ENCODE measurements around the gene TRAF2.
A peak's percentile ranks its signal among the peaks of the same experiment; 100 is the strongest.
"Not testable (repeated sequence)": the region's sequence is repeated elsewhere in the genome, so short reads cannot be mapped to it uniquely, and the experiment has no call there.

Gene TRAF2

DNA sequence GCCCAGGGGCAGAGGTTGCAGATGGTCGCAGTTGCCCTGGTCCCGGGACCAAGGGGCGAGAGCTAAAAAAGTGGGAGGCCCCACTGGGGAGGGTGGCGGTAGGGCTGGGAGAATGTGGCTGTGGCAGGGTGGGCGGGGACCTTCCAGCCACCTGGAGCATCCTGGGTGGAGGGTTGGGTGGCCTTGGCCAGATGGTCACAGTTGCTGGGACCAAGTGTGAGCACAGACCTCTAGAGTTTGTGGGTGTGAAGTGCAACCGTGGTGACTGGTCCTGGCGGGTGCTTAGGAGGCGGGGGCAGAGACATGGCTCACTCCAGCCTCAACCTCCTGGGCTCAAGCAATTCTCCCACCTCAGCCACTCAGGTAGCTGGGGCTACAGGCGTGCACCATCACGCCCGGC, 5.7 kb upstream of the TRAF2 start:
- no peaks in the 10 kb centered on the region for H3K9me3 ChIP-seq (ENCODE audit: control insufficient read depth in 1 of 2, low read length in 2 of 2)
- H3K27me3 ChIP-seq (ENCODE audit: low read depth, low read length): no peaks in the 10 kb centered on the region
- no peak overlapping the region for H3K4me3 ChIP-seq (ENCODE audit: low read depth in 1 of 2, low read length in 2 of 2)
- no peak overlapping the region for H3K27ac ChIP-seq (ENCODE audit: low read length)
- H3K4me1 ChIP-seq (ENCODE audit: control insufficient read depth in 1 of 2, insufficient read depth in 2 of 2, low read length in 2 of 2): peaks cover 14 to 18% of the 10 kb centered on the region in 2 donors
- H3K36me3 ChIP-seq (ENCODE audit: control insufficient read depth in 1 of 2, insufficient read depth in 2 of 2, low read length in 2 of 2): no peaks in the 10 kb centered on the region

DNA sequence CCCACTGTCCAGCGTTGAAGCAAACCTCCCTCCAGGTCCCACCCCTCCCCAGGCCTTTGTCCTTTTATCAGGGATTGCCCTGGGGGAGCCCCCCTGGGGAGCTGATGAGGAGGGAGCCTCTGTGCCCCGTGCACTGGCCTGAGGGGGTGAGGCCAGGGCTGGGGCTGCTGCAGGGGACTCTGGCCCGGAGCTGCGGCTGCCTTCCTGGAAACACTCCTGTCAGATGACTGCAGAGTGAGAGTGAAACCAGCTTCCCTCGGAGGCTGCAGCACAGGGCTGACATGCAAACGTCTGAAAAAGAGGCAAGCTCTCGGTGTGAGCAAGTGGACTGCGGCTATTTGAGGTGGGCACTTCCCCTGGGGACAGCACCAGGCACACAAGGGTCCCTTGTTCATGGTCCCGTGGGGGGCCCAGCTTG, 4.6 kb upstream of the TRAF2 start:
- peak overlapping the region; percentile 75 for H3K27ac ChIP-seq (ENCODE audit: low read length)
- H3K4me1 ChIP-seq (ENCODE audit: control insufficient read depth in 1 of 2, insufficient read depth in 2 of 2, low read length in 2 of 2): peaks cover 14 to 21% of the 10 kb centered on the region in 2 donors
- no peaks in the 10 kb centered on the region for H3K9me3 ChIP-seq (ENCODE audit: control insufficient read depth in 1 of 2, low read length in 2 of 2)
- peak overlapping the region; percentile 37 to 45 for H3K4me3 ChIP-seq (ENCODE audit: low read depth in 1 of 2, low read length in 2 of 2)
- no peaks in the 10 kb centered on the region for H3K27me3 ChIP-seq (ENCODE audit: low read depth, low read length)
- H3K36me3 ChIP-seq (ENCODE audit: control insufficient read depth in 1 of 2, insufficient read depth in 2 of 2, low read length in 2 of 2): no peaks in the 10 kb centered on the region

DNA sequence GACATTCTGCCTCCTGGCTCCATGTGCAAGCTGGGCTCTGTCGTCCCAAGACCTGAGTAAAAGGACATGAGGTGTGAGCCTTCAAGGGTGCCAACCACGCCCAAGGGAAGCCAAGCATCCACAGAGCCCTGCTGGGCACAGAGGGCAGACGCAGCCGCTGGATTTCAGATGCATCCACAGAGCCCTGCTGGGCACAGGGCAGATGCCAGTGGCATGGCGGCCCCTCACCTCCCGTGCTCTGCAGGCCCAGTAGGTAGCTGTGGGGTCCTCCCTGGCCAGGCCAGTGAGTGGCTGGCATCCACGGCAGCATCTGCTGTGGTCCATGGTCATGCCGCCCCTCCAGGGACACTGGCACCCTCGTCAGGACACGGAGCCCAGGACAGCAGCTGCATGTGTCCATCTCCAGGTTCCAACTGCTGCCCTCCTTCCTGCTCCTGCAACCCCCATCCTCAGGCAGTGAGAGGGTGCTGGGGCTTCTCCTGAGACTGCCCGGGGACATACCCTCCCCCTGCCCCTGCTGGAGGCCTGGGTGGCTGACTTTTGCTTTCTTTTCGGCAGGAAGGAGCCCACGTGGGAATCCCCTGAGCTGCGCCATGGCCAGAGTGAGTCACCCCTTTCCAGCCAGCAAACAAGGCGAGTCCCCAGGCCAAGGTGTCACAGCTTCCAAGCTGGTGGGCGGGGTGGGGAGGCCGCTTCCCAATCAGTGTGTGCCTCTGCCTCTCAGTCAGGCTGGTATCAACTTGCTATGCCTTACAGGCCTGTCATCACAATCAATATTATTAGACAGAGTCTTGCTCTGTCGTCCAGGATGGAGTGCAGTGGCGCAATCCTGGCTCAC, 4.0 kb upstream of the TRAF2 start:
- H3K4me1 ChIP-seq (ENCODE audit: control insufficient read depth in 1 of 2, insufficient read depth in 2 of 2, low read length in 2 of 2): peaks cover 15 to 24% of the 10 kb centered on the region in 2 donors
- H3K27ac ChIP-seq (ENCODE audit: low read length): peak overlapping the region; percentile 75
- no peaks in the 10 kb centered on the region for H3K9me3 ChIP-seq (ENCODE audit: control insufficient read depth in 1 of 2, low read length in 2 of 2)
- H3K36me3 ChIP-seq (ENCODE audit: control insufficient read depth in 1 of 2, insufficient read depth in 2 of 2, low read length in 2 of 2): no peaks in the 10 kb centered on the region
- H3K27me3 ChIP-seq (ENCODE audit: low read depth, low read length): no peaks in the 10 kb centered on the region
- H3K4me3 ChIP-seq (ENCODE audit: low read depth in 1 of 2, low read length in 2 of 2): peak overlapping the region; percentile 37 to 45

DNA sequence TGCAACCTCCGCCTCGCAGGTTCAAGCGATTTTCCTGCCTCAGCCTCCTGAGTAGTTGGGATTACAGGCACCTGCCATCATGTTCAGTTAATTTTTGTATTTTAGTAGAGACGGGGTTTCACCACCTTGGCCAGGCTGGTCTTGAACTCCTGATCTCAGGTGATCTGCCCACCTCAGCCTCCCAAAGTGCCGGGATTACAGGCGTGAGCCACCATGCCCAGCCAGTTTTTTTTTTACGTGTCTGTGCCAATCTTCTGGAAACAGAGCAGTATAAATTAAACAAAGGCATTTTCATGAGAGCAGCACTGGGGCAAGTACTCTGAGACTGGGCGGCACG, 3.4 kb upstream of the TRAF2 start:
- Histone ChIP-seq H3K4me1 (ENCODE audit: control insufficient read depth in 1 of 2, insufficient read depth in 2 of 2, low read length in 2 of 2) (peaks cover 17 to 27% of the 10 kb centered on the region in 2 donors), H3K27ac (ENCODE audit: low read length) (peak overlapping the region; percentile 60)
- not testable (repeated sequence) for H3K9me3 ChIP-seq (ENCODE audit: control insufficient read depth in 1 of 2, low read length in 2 of 2); H3K4me3 ChIP-seq (ENCODE audit: low read depth in 1 of 2, low read length in 2 of 2); H3K36me3 ChIP-seq (ENCODE audit: control insufficient read depth in 1 of 2, insufficient read depth in 2 of 2, low read length in 2 of 2); H3K27me3 ChIP-seq (ENCODE audit: low read depth, low read length)

DNA sequence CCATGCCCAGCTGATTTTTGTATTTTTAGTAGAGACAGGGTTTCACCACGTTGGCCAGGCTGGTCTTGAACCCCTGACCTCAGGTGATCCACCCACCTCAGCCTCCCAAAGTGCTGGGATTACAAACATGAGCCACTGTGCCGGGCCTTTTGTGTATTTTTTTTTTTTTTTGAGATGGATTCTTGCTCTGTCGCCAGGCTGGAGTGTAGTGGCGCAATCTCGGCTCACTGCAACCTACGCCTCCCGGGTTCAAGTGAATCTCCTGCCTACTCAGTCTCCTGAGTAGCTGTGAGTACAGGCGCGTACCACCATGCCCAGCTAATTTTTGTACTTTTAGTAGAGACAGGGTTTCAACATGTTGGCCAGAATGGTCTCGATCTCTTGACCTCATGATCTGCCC, 2.6 kb upstream of the TRAF2 start:
- not testable (repeated sequence) for H3K4me3 ChIP-seq (ENCODE audit: low read depth in 1 of 2, low read length in 2 of 2)
- H3K4me1 ChIP-seq (ENCODE audit: control insufficient read depth in 1 of 2, insufficient read depth in 2 of 2, low read length in 2 of 2): peaks cover 17 to 27% of the 10 kb centered on the region in 2 donors

DNA sequence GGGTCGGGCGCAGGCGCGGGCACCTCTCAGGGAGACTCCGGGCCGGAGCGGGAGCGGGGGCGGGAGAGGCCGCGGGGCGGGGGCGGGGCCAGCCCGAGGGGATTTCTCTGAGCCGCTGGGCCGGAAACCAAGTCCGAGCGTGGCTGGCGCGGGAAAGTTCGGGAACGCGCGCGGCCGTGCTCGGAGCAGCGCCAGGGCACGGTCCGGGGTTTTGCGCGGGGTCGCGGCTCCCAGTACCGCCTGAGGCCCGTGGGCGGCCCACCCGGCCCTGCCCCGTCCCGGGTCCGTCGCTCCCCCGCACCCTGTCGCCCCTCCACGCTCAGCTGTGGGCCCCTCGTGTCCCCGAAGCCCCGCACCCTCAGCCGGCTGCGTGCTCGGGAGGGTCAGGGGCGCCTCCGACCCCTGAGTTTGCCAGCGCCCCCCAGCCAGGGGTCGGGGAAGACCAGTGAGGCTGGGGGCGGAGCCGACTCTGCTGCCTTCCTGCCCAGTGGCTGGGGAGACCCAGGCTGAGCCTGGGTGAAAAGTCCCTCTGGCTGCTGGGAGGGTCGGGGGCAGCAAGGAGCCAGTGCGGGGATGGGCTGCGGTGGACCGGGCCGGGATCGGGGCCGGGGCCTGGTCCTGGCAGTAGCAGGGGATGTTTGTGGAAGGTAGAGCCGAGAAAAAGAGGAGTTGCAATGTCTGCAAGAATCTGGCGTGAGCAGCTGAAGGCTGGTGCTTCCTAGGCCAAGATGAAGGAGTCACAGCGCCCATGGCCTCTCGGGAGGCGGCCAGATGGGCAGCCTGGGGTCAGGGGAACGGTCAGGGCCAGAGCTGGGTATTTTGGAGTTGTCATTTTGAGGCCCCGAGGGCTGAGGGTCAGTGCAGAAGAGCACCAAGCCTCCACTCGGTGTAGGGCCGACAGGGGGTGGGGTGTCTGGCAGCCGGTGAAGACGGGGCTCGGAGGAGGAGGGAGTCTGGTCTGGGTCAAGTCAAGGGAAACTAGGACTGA, 588 bp downstream of the TRAF2 start:
- Histone ChIP-seq H3K9me3 (ENCODE audit: control insufficient read depth in 1 of 2, low read length in 2 of 2) (no peaks in the 10 kb centered on the region), H3K36me3 (ENCODE audit: control insufficient read depth in 1 of 2, insufficient read depth in 2 of 2, low read length in 2 of 2) (no peaks in the 10 kb centered on the region), H3K4me1 (ENCODE audit: control insufficient read depth in 1 of 2, insufficient read depth in 2 of 2, low read length in 2 of 2) (peaks cover 13 to 25% of the 10 kb centered on the region in 2 donors), H3K27me3 (ENCODE audit: low read depth, low read length) (no peaks in the 10 kb centered on the region), H3K27ac (ENCODE audit: low read length) (peak overlapping the region; percentile 23), H3K4me3 (ENCODE audit: low read depth in 1 of 2, low read length in 2 of 2) (peak overlapping the region; percentile 63 to 87)

More for the DNA sequence above, 2.6 kb upstream of the TRAF2 start:
- H3K9me3 ChIP-seq (ENCODE audit: control insufficient read depth in 1 of 2, low read length in 2 of 2); H3K36me3 ChIP-seq (ENCODE audit: control insufficient read depth in 1 of 2, insufficient read depth in 2 of 2, low read length in 2 of 2); H3K27me3 ChIP-seq (ENCODE audit: low read depth, low read length); H3K27ac ChIP-seq (ENCODE audit: low read length): not testable (repeated sequence)

DNA sequence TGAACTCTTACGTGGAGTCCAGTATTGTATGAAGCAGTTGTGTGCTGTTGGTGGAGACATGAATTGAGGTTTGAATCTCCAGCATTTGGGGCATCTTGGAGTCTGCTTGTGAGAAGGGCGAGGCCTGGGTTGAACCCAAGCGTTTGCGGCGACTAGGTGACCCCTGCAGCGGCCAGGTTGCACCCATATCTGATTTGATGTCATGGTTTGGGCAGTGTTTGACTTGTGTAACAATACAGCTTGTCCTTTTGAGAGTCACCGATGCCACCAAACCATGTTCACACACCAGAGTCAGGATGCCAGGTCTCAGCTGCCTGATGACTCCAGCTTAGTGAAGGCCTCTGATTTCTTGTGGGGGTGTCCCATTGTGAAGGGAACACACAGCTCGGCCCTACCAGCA, 2.1 kb downstream of the TRAF2 start:
- Histone ChIP-seq H3K4me3 (ENCODE audit: low read depth in 1 of 2, low read length in 2 of 2) (no peak overlapping the region), H3K4me1 (ENCODE audit: control insufficient read depth in 1 of 2, insufficient read depth in 2 of 2, low read length in 2 of 2) (peaks cover 4 to 15% of the 10 kb centered on the region in 2 donors), H3K36me3 (ENCODE audit: control insufficient read depth in 1 of 2, insufficient read depth in 2 of 2, low read length in 2 of 2) (no peaks in the 10 kb centered on the region), H3K9me3 (ENCODE audit: control insufficient read depth in 1 of 2, low read length in 2 of 2) (no peaks in the 10 kb centered on the region), H3K27ac (ENCODE audit: low read length) (no peak overlapping the region), H3K27me3 (ENCODE audit: low read depth, low read length) (no peaks in the 10 kb centered on the region)

DNA sequence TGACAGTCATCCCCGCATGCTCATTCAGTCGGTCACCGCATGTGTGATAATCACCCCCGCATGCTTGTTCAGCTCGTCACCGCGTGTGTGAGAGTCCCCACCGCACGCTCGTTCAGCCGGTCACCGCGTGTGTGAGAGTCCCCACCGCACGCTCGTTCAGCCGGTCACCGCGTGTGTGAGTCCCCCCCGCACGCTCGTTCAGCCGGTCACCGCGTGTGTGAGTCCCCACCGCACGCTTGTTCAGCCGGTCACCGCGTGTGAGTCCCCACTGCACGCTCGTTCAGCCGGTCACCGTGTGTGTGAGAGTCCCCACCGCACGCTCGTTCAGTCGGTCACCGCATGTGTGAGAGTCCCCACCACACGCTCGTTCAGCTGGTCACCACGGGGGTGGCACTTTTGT, 3.5 kb downstream of the TRAF2 start:
- no peaks in the 10 kb centered on the region for H3K27me3 ChIP-seq (ENCODE audit: low read depth, low read length)
- H3K36me3 ChIP-seq (ENCODE audit: control insufficient read depth in 1 of 2, insufficient read depth in 2 of 2, low read length in 2 of 2): peaks cover 0 to 3% of the 10 kb centered on the region in 2 donors
- H3K9me3 ChIP-seq (ENCODE audit: control insufficient read depth in 1 of 2, low read length in 2 of 2): no peaks in the 10 kb centered on the region
- H3K4me3 ChIP-seq (ENCODE audit: low read depth in 1 of 2, low read length in 2 of 2): no peak overlapping the region
- no peak overlapping the region for H3K27ac ChIP-seq (ENCODE audit: low read length)
- H3K4me1 ChIP-seq (ENCODE audit: control insufficient read depth in 1 of 2, insufficient read depth in 2 of 2, low read length in 2 of 2): peaks cover 4 to 15% of the 10 kb centered on the region in 2 donors

DNA sequence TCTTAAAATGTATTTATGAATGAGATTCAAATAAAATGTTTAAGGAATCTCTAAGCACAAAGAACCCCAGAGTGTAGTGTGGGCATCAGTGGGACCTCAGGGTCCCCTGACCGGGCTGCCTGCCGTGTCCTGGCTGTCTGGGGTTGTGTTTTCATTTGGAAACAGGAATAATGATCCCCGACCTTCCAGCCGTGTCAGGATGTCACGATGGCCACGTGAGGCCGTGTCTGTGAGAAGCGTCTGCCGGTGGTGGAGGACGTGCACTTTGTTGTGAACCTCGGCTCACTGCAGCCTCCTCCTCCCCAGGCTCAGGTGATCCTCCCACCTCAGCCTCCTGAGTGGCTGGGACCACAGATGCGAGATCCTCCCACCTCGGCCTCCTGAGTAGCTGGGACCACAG, 4.3 kb downstream of the TRAF2 start:
- peaks cover 0 to 7% of the 10 kb centered on the region in 2 donors for H3K36me3 ChIP-seq (ENCODE audit: control insufficient read depth in 1 of 2, insufficient read depth in 2 of 2, low read length in 2 of 2)
- H3K9me3 ChIP-seq (ENCODE audit: control insufficient read depth in 1 of 2, low read length in 2 of 2): no peaks in the 10 kb centered on the region
- no peak overlapping the region for H3K4me3 ChIP-seq (ENCODE audit: low read depth in 1 of 2, low read length in 2 of 2)
- H3K4me1 ChIP-seq (ENCODE audit: control insufficient read depth in 1 of 2, insufficient read depth in 2 of 2, low read length in 2 of 2): peaks cover 4 to 9% of the 10 kb centered on the region in 2 donors
- no peak overlapping the region for H3K27ac ChIP-seq (ENCODE audit: low read length)
- H3K27me3 ChIP-seq (ENCODE audit: low read depth, low read length): no peaks in the 10 kb centered on the region

DNA sequence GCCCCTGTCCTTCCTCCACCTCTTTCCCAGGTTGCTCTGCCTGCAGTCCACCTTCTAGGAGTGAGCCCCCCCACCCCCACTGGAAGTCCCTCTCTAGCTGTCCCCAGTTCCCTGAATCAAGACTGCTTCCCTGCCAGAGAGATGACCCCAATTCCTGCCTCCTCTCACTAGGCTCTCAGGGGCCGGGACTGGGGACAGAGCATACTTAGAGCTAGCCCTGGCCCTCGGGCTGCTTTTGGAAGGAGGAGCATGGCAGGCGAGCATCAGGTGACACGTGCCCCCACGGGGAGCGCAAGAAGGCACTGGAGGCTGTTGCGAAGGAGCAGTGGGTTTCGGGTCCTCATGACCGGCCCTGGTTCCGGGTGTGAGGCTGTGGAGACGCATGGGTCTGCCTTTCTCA, 9.7 kb downstream of the TRAF2 start:
- peaks cover 12 to 26% of the 10 kb centered on the region in 2 donors for H3K36me3 ChIP-seq (ENCODE audit: control insufficient read depth in 1 of 2, insufficient read depth in 2 of 2, low read length in 2 of 2)
- H3K4me1 ChIP-seq (ENCODE audit: control insufficient read depth in 1 of 2, insufficient read depth in 2 of 2, low read length in 2 of 2): peaks cover 2 to 7% of the 10 kb centered on the region in 2 donors
- H3K4me3 ChIP-seq (ENCODE audit: low read depth in 1 of 2, low read length in 2 of 2): no peak overlapping the region
- H3K9me3 ChIP-seq (ENCODE audit: control insufficient read depth in 1 of 2, low read length in 2 of 2): no peaks in the 10 kb centered on the region
- no peak overlapping the region for H3K27ac ChIP-seq (ENCODE audit: low read length)
- no peaks in the 10 kb centered on the region for H3K27me3 ChIP-seq (ENCODE audit: low read depth, low read length)

DNA sequence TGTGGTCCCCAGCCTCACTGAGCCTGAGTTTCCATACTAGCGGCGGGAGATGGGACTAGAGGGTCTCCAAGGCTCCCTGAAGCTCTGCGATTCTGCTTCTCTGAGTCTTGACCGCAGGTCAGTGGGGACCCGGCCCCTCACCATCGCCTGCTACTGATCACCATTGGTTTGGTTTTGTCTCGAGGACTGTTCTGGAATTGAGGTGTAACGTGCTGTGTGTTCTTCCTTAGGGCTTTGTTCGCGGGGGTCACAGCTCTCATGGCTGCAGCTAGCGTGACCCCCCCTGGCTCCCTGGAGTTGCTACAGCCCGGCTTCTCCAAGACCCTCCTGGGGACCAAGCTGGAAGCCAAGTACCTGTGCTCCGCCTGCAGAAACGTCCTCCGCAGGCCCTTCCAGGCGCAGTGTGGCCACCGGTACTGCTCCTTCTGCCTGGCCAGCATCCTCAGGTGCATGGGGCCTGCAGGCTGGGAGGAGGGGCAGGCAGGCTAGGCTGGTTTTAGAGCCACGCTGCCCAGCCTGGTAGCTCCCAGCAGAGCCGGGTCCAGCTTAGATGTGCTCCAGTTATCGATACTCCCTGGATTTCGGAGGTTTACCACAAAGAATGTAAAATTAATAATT, 12.3 kb downstream of the TRAF2 start:
- no peaks in the 10 kb centered on the region for H3K9me3 ChIP-seq (ENCODE audit: control insufficient read depth in 1 of 2, low read length in 2 of 2)
- H3K4me3 ChIP-seq (ENCODE audit: low read depth in 1 of 2, low read length in 2 of 2): no peak overlapping the region
- H3K4me1 ChIP-seq (ENCODE audit: control insufficient read depth in 1 of 2, insufficient read depth in 2 of 2, low read length in 2 of 2): peaks cover 21 to 27% of the 10 kb centered on the region in 2 donors
- no peaks in the 10 kb centered on the region for H3K27me3 ChIP-seq (ENCODE audit: low read depth, low read length)
- H3K27ac ChIP-seq (ENCODE audit: low read length): no peak overlapping the region
- H3K36me3 ChIP-seq (ENCODE audit: control insufficient read depth in 1 of 2, insufficient read depth in 2 of 2, low read length in 2 of 2): peaks cover 12 to 29% of the 10 kb centered on the region in 2 donors

All from muscle layer of duodenum (tissue), 2 donors.